ENCODE measurements around the gene SH3RF1.

DNA sequence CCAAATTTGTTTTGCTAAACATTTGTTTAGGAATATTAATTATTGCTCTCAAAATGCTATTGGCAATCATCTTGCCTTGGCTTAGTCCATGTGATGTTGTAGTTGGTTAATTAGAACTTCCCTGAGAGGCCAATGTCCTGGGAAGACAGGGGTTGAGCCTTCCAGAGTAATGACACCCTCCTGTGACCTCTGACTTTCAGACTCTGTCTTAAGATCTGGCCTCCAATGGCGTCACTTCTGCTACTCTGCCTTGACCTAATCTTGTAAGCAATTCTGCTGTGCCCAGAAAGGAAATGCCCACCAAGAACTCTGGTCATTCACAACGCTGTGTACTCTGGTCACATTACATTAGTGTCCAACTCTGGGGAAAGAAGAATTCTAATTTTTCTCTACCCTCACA, 111.9 kb downstream of the SH3RF1 start:
- no peak for TF ChIP-seq EZH2 (IDR thresholded peaks at IDR 0.05; ENCODE audit: borderline replicate concordance, control insufficient read depth, low read depth, low read length)
- TF ChIP-seq NRF1 (conservative IDR thresholded peaks at IDR 0.05; ENCODE audit: low read depth, low read length): no peak
- no peak for TF ChIP-seq ZSCAN29 (IDR thresholded peaks at IDR 0.05)
- no peak for TF ChIP-seq NR2C2 (IDR thresholded peaks at IDR 0.05; ENCODE audit: borderline replicate concordance, control insufficient read depth, insufficient read length, low read depth)
- TF ChIP-seq POLR2AphosphoS5 (IDR thresholded peaks at IDR 0.05; ENCODE audit: low read length): no peak
- TF ChIP-seq, protein P1, sequence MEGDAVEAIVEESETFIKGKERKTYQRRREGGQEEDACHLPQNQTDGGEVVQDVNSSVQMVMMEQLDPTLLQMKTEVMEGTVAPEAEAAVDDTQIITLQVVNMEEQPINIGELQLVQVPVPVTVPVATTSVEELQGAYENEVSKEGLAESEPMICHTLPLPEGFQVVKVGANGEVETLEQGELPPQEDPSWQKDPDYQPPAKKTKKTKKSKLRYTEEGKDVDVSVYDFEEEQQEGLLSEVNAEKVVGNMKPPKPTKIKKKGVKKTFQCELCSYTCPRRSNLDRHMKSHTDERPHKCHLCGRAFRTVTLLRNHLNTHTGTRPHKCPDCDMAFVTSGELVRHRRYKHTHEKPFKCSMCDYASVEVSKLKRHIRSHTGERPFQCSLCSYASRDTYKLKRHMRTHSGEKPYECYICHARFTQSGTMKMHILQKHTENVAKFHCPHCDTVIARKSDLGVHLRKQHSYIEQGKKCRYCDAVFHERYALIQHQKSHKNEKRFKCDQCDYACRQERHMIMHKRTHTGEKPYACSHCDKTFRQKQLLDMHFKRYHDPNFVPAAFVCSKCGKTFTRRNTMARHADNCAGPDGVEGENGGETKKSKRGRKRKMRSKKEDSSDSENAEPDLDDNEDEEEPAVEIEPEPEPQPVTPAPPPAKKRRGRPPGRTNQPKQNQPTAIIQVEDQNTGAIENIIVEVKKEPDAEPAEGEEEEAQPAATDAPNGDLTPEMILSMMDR (IDR thresholded peaks at IDR 0.05 in 2 of 3, conservative IDR thresholded peaks at IDR 0.05 in 1 of 3; ENCODE audit: control insufficient read depth in 2 of 3, extremely low read depth in 1 of 3, insufficient read depth in 1 of 3, low read depth in 3 of 3, low read length in 3 of 3): no peak
- TF ChIP-seq SRF (IDR thresholded peaks at IDR 0.05; ENCODE audit: low read depth in 2 of 2, low read length in 2 of 2): no peak
- TF ChIP-seq EED (IDR thresholded peaks at IDR 0.05; ENCODE audit: low read depth): no peak
- TF ChIP-seq, protein P2, sequence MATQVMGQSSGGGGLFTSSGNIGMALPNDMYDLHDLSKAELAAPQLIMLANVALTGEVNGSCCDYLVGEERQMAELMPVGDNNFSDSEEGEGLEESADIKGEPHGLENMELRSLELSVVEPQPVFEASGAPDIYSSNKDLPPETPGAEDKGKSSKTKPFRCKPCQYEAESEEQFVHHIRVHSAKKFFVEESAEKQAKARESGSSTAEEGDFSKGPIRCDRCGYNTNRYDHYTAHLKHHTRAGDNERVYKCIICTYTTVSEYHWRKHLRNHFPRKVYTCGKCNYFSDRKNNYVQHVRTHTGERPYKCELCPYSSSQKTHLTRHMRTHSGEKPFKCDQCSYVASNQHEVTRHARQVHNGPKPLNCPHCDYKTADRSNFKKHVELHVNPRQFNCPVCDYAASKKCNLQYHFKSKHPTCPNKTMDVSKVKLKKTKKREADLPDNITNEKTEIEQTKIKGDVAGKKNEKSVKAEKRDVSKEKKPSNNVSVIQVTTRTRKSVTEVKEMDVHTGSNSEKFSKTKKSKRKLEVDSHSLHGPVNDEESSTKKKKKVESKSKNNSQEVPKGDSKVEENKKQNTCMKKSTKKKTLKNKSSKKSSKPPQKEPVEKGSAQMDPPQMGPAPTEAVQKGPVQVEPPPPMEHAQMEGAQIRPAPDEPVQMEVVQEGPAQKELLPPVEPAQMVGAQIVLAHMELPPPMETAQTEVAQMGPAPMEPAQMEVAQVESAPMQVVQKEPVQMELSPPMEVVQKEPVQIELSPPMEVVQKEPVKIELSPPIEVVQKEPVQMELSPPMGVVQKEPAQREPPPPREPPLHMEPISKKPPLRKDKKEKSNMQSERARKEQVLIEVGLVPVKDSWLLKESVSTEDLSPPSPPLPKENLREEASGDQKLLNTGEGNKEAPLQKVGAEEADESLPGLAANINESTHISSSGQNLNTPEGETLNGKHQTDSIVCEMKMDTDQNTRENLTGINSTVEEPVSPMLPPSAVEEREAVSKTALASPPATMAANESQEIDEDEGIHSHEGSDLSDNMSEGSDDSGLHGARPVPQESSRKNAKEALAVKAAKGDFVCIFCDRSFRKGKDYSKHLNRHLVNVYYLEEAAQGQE (IDR thresholded peaks at IDR 0.05; ENCODE audit: low read depth, low read length): no peak
- no peak for TF ChIP-seq YBX1 (IDR thresholded peaks at IDR 0.05)
- TF ChIP-seq POLR2A (IDR thresholded peaks at IDR 0.05; ENCODE audit: low read depth, low read length): no peak

Data from GM12878 (cell line).